Chondrocyte (in vitro differentiated cells): ENCODE results near the gene DDX10. TPM values are rescaled to one million over a fixed set of nuclear protein-coding genes. Genes with fewer than 3 reads are reported as not detected.
"Not testable (repeated sequence)": the region's sequence is repeated elsewhere in the genome, so short reads cannot be mapped to it uniquely, and the experiment has no call there.

Source experiments
- DNase-seq: peaks from one replicate; pipeline ENCODE4 v3.0.0; 2021; ENCODE audit warnings: mixed read lengths, low spot score
- H3K27ac Mint-ChIP-seq: one replicate; pipeline ENCODE4 v1.8.0; 2021; ENCODE audit warnings: mild to moderate bottlenecking, moderate library complexity, mixed read lengths; ENCODE audit not compliant: unreplicated experiment
- H3K27me3 Mint-ChIP-seq: 2 replicates; pipeline ENCODE4 v1.8.0; 2021; ENCODE audit warnings: low read depth, mixed read lengths
- H3K36me3 Mint-ChIP-seq: 2 replicates; pipeline ENCODE4 v1.8.0; 2021; ENCODE audit warnings: low read depth, mixed read lengths
- H3K4me1 Mint-ChIP-seq: 2 replicates; pipeline ENCODE4 v1.8.0; 2021; ENCODE audit warnings: low read depth, mild to moderate bottlenecking, mixed read lengths
- H3K4me3 Mint-ChIP-seq: one replicate; pipeline ENCODE4 v1.8.0; 2021; ENCODE audit warnings: mild to moderate bottlenecking, moderate library complexity, mixed read lengths; ENCODE audit not compliant: unreplicated experiment
- H3K9me3 Mint-ChIP-seq: 2 replicates; pipeline ENCODE4 v1.8.0; 2021; ENCODE audit warnings: low read depth, mixed read lengths
- CTCF ChIP-seq: fragments of 200-600 bp; sonication (generic); IDR thresholded peaks from 2 replicates; pipeline ENCODE4 v1.5.0; 2021; ENCODE audit warnings: antibody characterized with exemption, mild to moderate bottlenecking, moderate library complexity
- total RNA-seq: library from RNA; stranded (reverse); gene quantifications from 3 replicates; pipeline ENCODE4 v1.2.1, GENCODE V29; 2021

The DDX10 gene
- total RNA-seq, 1 donor from 2014 or later = 25.3 TPM

- peaks cover 5% of the 10 kb centered on the region for H3K36me3 Mint-ChIP-seq
- no peaks in the 10 kb centered on the region for H3K27me3 Mint-ChIP-seq
- TF ChIP-seq CTCF = no peak
- no peak overlapping the region for H3K4me3 Mint-ChIP-seq
- peaks cover 4% of the 10 kb centered on the region for H3K4me1 Mint-ChIP-seq
- no peak overlapping the region for H3K27ac Mint-ChIP-seq
- peaks cover 6% of the 10 kb centered on the region for H3K9me3 Mint-ChIP-seq
- DNase-seq = no peak
These were observed 104.1 kb downstream of the DDX10 start for GRCh38 chr11:108768964-108769363.

- Mint-ChIP-seq H3K4me3 (no peak overlapping the region), H3K4me1 (peaks cover 23% of the 10 kb centered on the region), H3K27me3 (no peaks in the 10 kb centered on the region), H3K9me3 (peaks cover 10% of the 10 kb centered on the region), H3K36me3 (peaks cover 6% of the 10 kb centered on the region), H3K27ac (no peak overlapping the region)
- TF ChIP-seq CTCF = no peak
- DNase-seq = no peak
These were observed 109.3 kb downstream of the DDX10 start for GRCh38 chr11:108774037-108774730.

- TF ChIP-seq CTCF = no peak
- Mint-ChIP-seq H3K9me3 (peaks cover 10% of the 10 kb centered on the region), H3K4me1 (peaks cover 23% of the 10 kb centered on the region), H3K27ac (no peak overlapping the region), H3K4me3 (no peak overlapping the region), H3K36me3 (peaks cover 6% of the 10 kb centered on the region), H3K27me3 (no peaks in the 10 kb centered on the region)
- DNase-seq = no peak
These were observed 110.5 kb downstream of the DDX10 start for GRCh38 chr11:108775324-108775723.

- not testable (repeated sequence) for H3K27me3 Mint-ChIP-seq, H3K27ac Mint-ChIP-seq, DNase-seq, H3K36me3 Mint-ChIP-seq, H3K4me3 Mint-ChIP-seq, H3K9me3 Mint-ChIP-seq
- H3K4me1 Mint-ChIP-seq = peaks cover 17% of the 10 kb centered on the region
These were observed 114.3 kb downstream of the DDX10 start for GRCh38 chr11:108779147-108779546.

GRCh38 chr11:108780119-108780518 is 115.2 kb downstream of the DDX10 start:
- TF ChIP-seq CTCF = no peak
- Mint-ChIP-seq H3K4me3 (no peak overlapping the region), H3K27me3 (no peaks in the 10 kb centered on the region), H3K9me3 (peaks cover 15% of the 10 kb centered on the region), H3K36me3 (peaks cover 8% of the 10 kb centered on the region), H3K4me1 (peaks cover 7% of the 10 kb centered on the region), H3K27ac (no peak overlapping the region)
- DNase-seq = no peak

GRCh38 chr11:108781946-108782345 is 117.1 kb downstream of the DDX10 start:
- no peak for DNase-seq
- peaks cover 21% of the 10 kb centered on the region for H3K9me3 Mint-ChIP-seq
- H3K27me3 Mint-ChIP-seq = no peaks in the 10 kb centered on the region
- no peak overlapping the region for H3K27ac Mint-ChIP-seq
- no peak overlapping the region for H3K4me3 Mint-ChIP-seq
- no peak for TF ChIP-seq CTCF
- peaks cover 10% of the 10 kb centered on the region for H3K36me3 Mint-ChIP-seq
- H3K4me1 Mint-ChIP-seq = no peaks in the 10 kb centered on the region
